GM12864 (cell line): ENCODE data around the gene MRPL4.
"Not testable (repeated sequence)": the region's sequence is repeated elsewhere in the genome, so short reads cannot be mapped to it uniquely, and the experiment has no call there.

Experiments used
- DNase-seq: peaks from one replicate; pipeline ENCODE4 v3.0.0-alpha.2; 2011; ENCODE audit warnings: low read depth
- H3K4me3 ChIP-seq: 2 replicates; pipeline ENCODE4 v1.5.1; 2011; ENCODE audit warnings: mild to moderate bottlenecking, low read depth, low read length, control low read depth
- TF ChIP-seq, protein P1 (sequence below): IDR thresholded peaks from 2 replicates; pipeline ENCODE4 v1.5.1; 2011; ENCODE audit warnings: low read depth, mild to moderate bottlenecking, moderate library complexity, low read length, control low read depth, inconsistent platforms; ENCODE audit errors: missing control alignments

The MRPL4 gene

GRCh38 chr19:10228920-10229319, 23.1 kb upstream of the MRPL4 start:
- TF ChIP-seq, protein P1, sequence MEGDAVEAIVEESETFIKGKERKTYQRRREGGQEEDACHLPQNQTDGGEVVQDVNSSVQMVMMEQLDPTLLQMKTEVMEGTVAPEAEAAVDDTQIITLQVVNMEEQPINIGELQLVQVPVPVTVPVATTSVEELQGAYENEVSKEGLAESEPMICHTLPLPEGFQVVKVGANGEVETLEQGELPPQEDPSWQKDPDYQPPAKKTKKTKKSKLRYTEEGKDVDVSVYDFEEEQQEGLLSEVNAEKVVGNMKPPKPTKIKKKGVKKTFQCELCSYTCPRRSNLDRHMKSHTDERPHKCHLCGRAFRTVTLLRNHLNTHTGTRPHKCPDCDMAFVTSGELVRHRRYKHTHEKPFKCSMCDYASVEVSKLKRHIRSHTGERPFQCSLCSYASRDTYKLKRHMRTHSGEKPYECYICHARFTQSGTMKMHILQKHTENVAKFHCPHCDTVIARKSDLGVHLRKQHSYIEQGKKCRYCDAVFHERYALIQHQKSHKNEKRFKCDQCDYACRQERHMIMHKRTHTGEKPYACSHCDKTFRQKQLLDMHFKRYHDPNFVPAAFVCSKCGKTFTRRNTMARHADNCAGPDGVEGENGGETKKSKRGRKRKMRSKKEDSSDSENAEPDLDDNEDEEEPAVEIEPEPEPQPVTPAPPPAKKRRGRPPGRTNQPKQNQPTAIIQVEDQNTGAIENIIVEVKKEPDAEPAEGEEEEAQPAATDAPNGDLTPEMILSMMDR = peak; percentile 70
- DNase-seq = no peak
- peak overlapping the region; percentile 43 for H3K4me3 ChIP-seq

DNA sequence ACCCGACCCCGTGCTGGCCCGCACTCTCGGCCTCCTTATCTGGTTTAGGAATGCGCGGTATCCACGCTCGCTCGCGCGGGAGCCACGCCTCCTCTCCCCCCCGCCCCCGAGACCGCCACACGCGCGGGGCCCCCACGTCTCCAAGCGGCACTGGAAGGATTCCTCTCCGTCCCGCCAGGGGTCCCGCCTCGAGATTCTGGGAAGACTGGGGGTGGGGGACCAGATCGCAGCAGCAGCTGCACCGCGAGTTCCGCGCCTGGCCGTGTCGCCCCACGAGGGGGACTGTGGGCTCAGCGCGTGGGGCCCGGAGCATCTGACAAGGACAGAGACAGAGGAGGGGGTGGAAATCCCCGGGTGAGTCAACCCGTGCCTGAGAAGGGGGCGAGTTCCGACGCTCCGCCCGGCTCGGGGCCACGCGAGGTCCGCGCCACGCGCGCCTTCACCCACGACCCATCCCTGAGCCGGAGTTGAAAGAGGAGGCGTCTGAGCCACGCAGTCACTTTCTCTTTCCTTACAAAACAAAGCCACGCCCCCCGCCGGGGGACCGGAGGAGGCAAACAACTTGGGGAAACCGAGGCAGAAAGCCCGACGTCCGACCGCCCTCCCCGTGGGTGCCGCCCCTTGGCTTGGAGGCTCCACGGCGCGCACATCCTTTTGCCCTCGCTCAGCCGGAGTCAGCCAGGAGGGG, 21.7 kb upstream of the MRPL4 start:
- peak overlapping the region; percentile 96 for H3K4me3 ChIP-seq
- TF ChIP-seq, protein P1 = peak; percentile 4
- no peak for DNase-seq

- DNase-seq = no peak
These were observed 21.0 kb upstream of the MRPL4 start, which contains the start of gene S1PR2 for GRCh38 chr19:10230861-10231611. S1PR2 (minus strand) TSS chr19:10231331; CDS start chr19:10224905, 6,426 bp downstream.

DNA sequence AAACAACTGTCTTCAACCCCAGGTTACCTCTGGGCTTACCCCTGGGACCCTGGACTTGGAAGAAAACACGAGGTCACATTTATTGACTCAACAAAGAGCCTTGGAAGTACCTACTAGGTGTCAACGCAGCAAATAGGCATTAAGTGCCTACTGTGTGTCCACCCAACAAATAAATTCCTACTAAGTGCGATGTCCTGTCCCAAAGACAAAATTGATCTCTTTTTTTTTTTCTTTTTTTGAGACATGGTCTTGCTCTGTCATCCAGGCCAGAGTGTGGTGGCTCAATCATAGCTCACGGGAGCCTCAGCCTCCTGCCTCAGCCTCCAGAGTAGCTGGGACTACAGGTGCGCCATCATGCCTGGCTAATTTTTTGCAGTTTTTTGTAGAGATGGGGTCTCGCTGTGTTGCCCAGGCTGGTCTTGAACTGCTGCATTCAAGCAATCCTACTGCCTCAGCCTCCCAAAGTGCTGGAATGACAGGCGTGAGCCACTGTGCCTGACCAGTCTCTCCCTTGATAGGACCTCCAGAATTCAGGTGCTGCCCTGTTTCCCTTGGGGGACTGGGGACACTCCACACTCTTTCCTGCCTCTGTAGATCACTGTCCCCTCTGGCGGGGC, 20.3 kb upstream of the MRPL4 start:
- TF ChIP-seq, protein P1 = no peak
- no peak for DNase-seq
- peak overlapping the region; percentile 96; the same call in 1 of the 2 replicates for H3K4me3 ChIP-seq

More at GRCh38 chr19:10230861-10231611, 21.0 kb upstream of the MRPL4 start, which contains the start of gene S1PR2:
- H3K4me3 ChIP-seq = peak within 1 kb of the TSS; percentile 96
- TF ChIP-seq, protein P1 = no peak

GRCh38 chr19:10233946-10234345, 18.1 kb upstream of the MRPL4 start:
- DNase-seq = no peak
- TF ChIP-seq, protein P1 = no peak
- H3K4me3 ChIP-seq = no peak overlapping the region

GRCh38 chr19:10235003-10235402, 17.0 kb upstream of the MRPL4 start:
- no peak for DNase-seq
- H3K4me3 ChIP-seq = no peak overlapping the region
- TF ChIP-seq, protein P1 = no peak

DNA sequence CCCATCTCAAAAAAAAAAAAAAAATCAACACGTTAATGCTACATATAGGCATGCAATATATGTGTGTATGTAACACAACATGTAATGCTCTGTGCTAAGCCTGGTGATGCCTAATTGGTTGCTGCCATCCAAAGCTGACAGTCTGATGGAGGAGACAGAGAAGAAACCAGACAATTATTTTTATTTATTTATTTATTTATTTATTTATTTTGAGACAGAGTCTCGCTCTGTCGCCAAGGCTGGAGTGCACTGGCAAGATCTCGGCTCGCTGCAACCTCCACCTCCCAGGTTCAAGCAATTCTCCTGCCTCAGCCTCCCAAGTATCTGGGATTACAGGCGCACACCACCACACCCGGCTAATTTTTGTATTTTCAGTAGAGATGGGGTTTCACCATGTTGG, 16.6 kb upstream of the MRPL4 start:
- H3K4me3 ChIP-seq, DNase-seq: not testable (repeated sequence)
